AG04450 (cell line): ENCODE measurements around the gene GRID1. TPM values are rescaled to one million over a fixed set of nuclear protein-coding genes. Genes with fewer than 3 reads are reported as not detected.

Experiments
- CTCF ChIA-PET: fragments of 300-600, 350-600 bp; formaldehyde crosslinking; extraction: SDS; loops from one replicate; lab custom pipeline; 2022; ENCODE audit warnings: antibody characterized with exemption, inconsistent platforms; lab: Charles Lee
- POLR2A ChIA-PET: fragments of 350-600 bp; formaldehyde crosslinking; extraction: SDS; loops from one replicate; lab custom pipeline; 2021; ENCODE audit warnings: antibody characterized with exemption, inconsistent platforms; lab: Yijun Ruan, JAX
- DNase-seq: peaks from one replicate; pipeline ENCODE4 v3.0.0-alpha.2; 2011; ENCODE audit warnings: low read depth, low spot score
- H3K27ac ChIP-seq: one replicate; pipeline ENCODE4 v1.5.1; 2012; ENCODE audit warnings: low read depth, low read length, control low read depth
- H3K27me3 ChIP-seq: one replicate; pipeline ENCODE4 v1.6.0; 2012; ENCODE audit warnings: low read length; ENCODE audit not compliant: control insufficient read depth, insufficient read depth
- H3K4me3 ChIP-seq: 2 replicates; pipeline ENCODE4 v1.5.1; 2011; ENCODE audit warnings: mild to moderate bottlenecking, low read depth, low read length, control low read depth
- H3K9me3 ChIP-seq: 2 replicates; pipeline ENCODE4 v1.5.1; 2012; ENCODE audit warnings: low read length; ENCODE audit not compliant: control insufficient read depth, insufficient read depth
- polyA plus RNA-seq: library from polyadenylated mRNA; depleted of rRNA; stranded (reverse); fragments of >200 nt; gene quantifications from 2 replicates; pipeline ENCODE4 v1.2.3, GENCODE V29; 2011
- TF ChIP-seq, protein P1 (sequence below): IDR thresholded peaks from 2 replicates; pipeline ENCODE4 v1.5.1; 2011; ENCODE audit warnings: low read depth, low read length, control low read depth, inconsistent platforms

Gene GRID1
- polyA plus RNA-seq, 1 experiment: not detected

DNA sequence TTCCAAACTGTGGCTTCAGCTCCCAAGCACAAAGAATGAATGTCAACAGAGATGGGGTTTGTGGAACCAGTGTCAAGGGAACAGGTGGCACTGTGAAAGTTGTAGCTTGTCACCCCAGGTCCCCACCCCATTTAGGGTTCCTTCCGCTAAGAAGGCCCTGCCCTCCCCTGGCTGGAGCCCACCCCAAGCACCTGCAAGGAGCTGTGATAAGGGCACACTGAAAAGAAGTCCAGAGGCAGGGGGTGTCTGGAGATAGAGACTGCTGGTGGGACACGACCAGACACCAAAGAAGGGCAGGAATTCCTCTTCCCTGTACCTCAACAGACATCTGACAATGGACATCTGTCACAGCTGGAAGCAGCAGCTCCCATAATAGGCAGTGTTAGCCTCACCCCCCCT is 4.5 kb downstream of the GRID1 start:
- ChIA-PET CTCF (no interaction called here), POLR2A (no interaction called here)
- DNase-seq: no peak
- no peak overlapping the region for H3K27ac ChIP-seq
- no peak overlapping the region for H3K4me3 ChIP-seq
- peaks cover 47% of the 10 kb centered on the region for H3K27me3 ChIP-seq
- H3K9me3 ChIP-seq: no peaks in the 10 kb centered on the region; the same call in 1 of the 2 replicates
- TF ChIP-seq, protein P1, sequence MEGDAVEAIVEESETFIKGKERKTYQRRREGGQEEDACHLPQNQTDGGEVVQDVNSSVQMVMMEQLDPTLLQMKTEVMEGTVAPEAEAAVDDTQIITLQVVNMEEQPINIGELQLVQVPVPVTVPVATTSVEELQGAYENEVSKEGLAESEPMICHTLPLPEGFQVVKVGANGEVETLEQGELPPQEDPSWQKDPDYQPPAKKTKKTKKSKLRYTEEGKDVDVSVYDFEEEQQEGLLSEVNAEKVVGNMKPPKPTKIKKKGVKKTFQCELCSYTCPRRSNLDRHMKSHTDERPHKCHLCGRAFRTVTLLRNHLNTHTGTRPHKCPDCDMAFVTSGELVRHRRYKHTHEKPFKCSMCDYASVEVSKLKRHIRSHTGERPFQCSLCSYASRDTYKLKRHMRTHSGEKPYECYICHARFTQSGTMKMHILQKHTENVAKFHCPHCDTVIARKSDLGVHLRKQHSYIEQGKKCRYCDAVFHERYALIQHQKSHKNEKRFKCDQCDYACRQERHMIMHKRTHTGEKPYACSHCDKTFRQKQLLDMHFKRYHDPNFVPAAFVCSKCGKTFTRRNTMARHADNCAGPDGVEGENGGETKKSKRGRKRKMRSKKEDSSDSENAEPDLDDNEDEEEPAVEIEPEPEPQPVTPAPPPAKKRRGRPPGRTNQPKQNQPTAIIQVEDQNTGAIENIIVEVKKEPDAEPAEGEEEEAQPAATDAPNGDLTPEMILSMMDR: no peak

DNA sequence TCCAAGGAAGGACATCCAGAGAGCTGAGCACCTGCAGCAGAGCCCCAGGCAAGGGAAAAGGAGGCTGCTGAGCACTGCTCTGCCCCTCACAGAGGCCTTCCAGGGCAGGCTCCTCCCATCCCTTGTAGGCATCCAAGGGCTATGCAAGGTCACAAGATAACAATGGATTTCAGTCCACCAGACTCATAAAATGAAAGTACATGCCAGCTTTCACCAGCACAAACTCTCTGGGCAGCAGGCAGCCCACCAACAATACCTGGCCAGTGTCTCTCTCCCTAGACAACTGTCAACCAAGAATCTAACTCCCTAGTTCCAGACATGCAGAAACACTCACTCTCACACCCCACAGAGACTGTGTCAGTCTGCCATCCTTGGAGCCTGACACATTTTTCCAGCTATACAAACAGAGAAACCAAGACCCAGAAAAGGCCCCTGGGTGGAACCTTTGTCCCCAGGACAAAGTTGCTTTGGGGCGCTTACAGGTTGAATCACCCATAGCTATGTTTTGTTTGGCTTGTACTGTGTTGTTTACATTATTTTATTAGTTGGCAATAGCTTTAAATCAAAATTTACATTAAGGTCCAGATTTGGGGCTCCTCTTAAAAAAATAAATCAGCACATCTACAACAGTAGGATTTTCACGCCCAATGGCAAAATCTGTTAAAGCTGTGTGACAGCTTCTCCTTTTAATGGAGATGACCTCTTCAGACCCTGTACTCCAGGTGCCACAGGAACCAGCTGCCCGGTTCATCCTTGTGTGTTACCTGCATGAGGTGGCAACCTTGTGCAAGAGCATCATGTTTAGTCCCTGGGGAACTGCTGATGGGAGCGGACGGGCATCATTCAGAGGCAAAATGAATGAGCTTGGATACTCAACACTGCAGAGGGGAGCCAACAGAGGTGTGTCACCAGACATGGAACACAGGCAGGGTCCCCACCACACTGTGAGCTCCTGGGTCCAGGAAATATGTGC is 5.2 kb downstream of the GRID1 start:
- H3K9me3 ChIP-seq: no peaks in the 10 kb centered on the region; the same call in 1 of the 2 replicates
- H3K4me3 ChIP-seq: no peak overlapping the region
- CTCF ChIA-PET: no interaction called here
- TF ChIP-seq, protein P1: no peak
- H3K27me3 ChIP-seq: peaks cover 45% of the 10 kb centered on the region
- no peak overlapping the region for H3K27ac ChIP-seq
- DNase-seq: no peak
- POLR2A ChIA-PET: no interaction called here

DNA sequence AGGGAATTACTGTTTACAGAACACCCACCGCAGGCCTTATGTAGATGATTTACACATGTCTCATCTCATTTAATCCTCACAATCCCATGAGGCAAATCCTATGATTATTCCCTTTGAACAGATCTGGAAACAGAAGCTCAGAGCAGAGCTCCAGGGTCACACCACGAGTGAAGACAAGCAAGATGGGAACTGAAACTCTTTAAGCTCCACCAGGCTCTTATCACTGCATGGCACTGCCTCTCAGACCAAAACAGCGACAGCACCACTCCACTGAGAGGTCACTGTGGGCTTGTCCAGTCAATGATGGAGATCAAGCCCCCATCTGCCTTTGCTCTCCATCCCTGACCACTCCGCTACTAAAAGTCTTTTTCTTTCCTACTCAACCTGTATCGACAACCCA is 5.9 kb downstream of the GRID1 start:
- TF ChIP-seq, protein P1: no peak
- Histone ChIP-seq H3K27me3 (peaks cover 44% of the 10 kb centered on the region), H3K9me3 (no peaks in the 10 kb centered on the region; the same call in 1 of the 2 replicates), H3K4me3 (no peak overlapping the region), H3K27ac (no peak overlapping the region)
- DNase-seq: no peak
- CTCF ChIA-PET: interaction anchor here (0.8 kb wide), 1 partner anchor 13 kb away, joined by 3 read pairs; no protein-coding TSS in a partner anchor
- POLR2A ChIA-PET: no interaction called here

DNA sequence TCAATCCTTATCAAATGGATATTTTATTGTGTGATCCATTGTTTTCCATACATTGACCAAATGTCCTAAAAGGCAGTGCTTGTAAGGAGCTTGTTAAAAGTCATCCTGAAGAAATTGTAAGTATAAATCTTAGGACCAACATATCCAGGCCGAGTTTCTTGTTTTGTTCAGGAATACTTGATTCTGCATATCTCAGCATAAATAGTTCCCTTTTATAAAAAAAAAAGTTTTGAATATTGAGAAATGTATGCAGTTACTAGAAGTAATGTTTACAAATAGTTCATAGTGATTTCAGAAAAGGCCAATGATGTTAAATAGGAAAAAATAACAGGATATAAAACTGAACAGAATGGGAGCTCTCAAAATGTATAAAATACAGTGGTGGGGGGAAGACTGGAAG is 6.6 kb downstream of the GRID1 start:
- ChIA-PET POLR2A (no interaction called here), CTCF (interaction anchor here (0.7 to 0.8 kb wide), 2 partner anchors 13 to 340 kb away, joined by 3 read pairs; no protein-coding TSS in a partner anchor)
- Histone ChIP-seq H3K9me3 (no peaks in the 10 kb centered on the region; the same call in 1 of the 2 replicates), H3K27me3 (peaks cover 37% of the 10 kb centered on the region), H3K27ac (no peak overlapping the region), H3K4me3 (no peak overlapping the region)
- TF ChIP-seq, protein P1: no peak
- no peak for DNase-seq

DNA sequence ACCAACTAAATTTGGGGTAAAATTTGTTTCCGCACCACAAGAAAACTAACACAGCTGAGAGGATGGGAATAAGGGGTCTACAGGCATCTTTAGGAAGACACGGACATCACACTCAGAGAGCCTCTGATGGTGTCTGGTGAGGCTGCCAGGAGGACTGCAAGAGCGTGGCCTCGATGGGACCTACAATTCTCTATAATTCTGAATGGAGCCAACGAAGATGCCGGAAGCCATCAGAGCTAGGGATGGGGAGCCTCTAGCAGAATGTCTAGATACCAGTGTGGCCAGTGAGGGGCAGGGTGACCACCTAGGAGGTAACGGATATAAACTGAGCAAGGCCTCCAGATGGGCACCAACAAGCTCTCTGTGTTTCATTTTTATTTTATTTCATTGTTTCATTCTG is 7.5 kb downstream of the GRID1 start:
- ChIA-PET POLR2A (no interaction called here), CTCF (no interaction called here)
- Histone ChIP-seq H3K27ac (no peak overlapping the region), H3K4me3 (no peak overlapping the region), H3K9me3 (no peaks in the 10 kb centered on the region; the same call in 1 of the 2 replicates), H3K27me3 (peaks cover 29% of the 10 kb centered on the region)
- DNase-seq: no peak
- TF ChIP-seq, protein P1: no peak
